Measurements from ENCODE around the gene NR3C1. TPM values are rescaled to one million over a fixed set of nuclear protein-coding genes. Genes with fewer than 3 reads are reported as not detected.

Gene NR3C1
- total and polyA plus RNA-seq, 2 of the 13 experiments (the other 11 are each of a cell fraction or from before 2014, with no cell fraction given), result 10.0 to 24.3 TPM

DNA sequence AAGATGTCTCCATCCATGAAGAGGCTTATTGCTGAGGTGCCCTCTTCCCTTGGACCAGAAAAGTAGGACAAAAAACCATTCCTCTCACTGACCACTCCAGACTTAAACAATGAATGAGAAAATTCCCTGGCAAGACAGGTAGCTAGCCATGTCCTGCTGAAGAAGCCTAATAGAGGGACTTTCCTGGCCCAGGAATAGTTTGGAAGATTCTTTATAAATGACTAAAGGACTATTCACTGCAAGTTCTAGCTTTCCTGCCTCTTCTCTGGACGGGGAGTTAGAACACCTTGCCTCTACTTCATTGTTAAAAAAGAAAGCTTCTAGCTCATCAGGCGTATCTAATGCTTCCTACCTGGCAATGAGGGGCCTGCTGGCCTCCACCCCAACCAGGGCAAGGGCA, 153.6 kb downstream of the NR3C1 start:
- POLR2A ChIA-PET, result no interaction called here
- Histone ChIP-seq H2AFZ (ENCODE audit: low read length) (no peak overlapping the region), H3K4me3 (replicated peaks in 1 of 3; ENCODE audit: insufficient read depth in 1 of 3, low read depth in 2 of 3, low read length in 3 of 3) (no peak overlapping the region), H3K4me1 (ENCODE audit: insufficient read depth, low read length) (peaks cover 17% of the 10 kb centered on the region; the same call in 1 of the 2 replicates), H3K79me2 (ENCODE audit: insufficient read depth, low read length) (no peaks in the 10 kb centered on the region), H3K27ac (ENCODE audit: extremely low read length, insufficient read depth, low read length) (no peak overlapping the region), H3K27me3 (ENCODE audit: control insufficient read depth in 1 of 2, insufficient read depth in 2 of 2, low read length in 2 of 2) (no peaks in the 10 kb centered on the region), H4K20me1 (ENCODE audit: insufficient read depth, low read length) (no peaks in the 10 kb centered on the region), H3K9ac (ENCODE audit: insufficient read depth, low read depth, low read length) (no peak overlapping the region), H3K4me2 (ENCODE audit: low read depth, low read length) (no peak overlapping the region), H3K36me3 (replicated peaks in 1 of 2; ENCODE audit: control insufficient read depth in 1 of 2, insufficient read depth in 2 of 2, low read length in 2 of 2) (no peaks in the 10 kb centered on the region), H3K9me3 (ENCODE audit: low read length) (no peaks in the 10 kb centered on the region)
- no peak for DNase-seq (ENCODE audit: low spot score)
- in situ Hi-C loops (cut with HindIII; ENCODE audit: extremely low pct_ligation_motif_present, low pct_unique_long_range_greater_than_20kb), result no loop called here
- intact Hi-C loops (cut with micrococcal nuclease; ENCODE audit: unreplicated experiment), result no loop called here
- ATAC-seq, result no peak
- no TSS peak for BruUV-seq (replicated peaks)
- TF ChIP-seq ELF3 (CRISPR knock-in tag; IDR thresholded peaks at IDR 0.05) (no peak), ZNF180 (CRISPR knock-in tag; IDR thresholded peaks at IDR 0.05; ENCODE audit: borderline replicate concordance, low read depth) (no peak), PCBP1 (IDR thresholded peaks at IDR 0.05; ENCODE audit: borderline replicate concordance, low read depth, low read length) (no peak)
- TF ChIP-seq, protein P1, sequence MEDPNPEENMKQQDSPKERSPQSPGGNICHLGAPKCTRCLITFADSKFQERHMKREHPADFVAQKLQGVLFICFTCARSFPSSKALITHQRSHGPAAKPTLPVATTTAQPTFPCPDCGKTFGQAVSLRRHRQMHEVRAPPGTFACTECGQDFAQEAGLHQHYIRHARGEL (CRISPR knock-in tag; IDR thresholded peaks at IDR 0.05), result no peak
- CTCF ChIA-PET (ENCODE audit: low intra/inter-chr PET ratio, low total read pairs), result no interaction called here
- 63% methylated on average over 2 of the region's 2 CpGs for WGBS (ENCODE audit: low lambda C conversion rate)
- no peak for FAIRE-seq

DNA sequence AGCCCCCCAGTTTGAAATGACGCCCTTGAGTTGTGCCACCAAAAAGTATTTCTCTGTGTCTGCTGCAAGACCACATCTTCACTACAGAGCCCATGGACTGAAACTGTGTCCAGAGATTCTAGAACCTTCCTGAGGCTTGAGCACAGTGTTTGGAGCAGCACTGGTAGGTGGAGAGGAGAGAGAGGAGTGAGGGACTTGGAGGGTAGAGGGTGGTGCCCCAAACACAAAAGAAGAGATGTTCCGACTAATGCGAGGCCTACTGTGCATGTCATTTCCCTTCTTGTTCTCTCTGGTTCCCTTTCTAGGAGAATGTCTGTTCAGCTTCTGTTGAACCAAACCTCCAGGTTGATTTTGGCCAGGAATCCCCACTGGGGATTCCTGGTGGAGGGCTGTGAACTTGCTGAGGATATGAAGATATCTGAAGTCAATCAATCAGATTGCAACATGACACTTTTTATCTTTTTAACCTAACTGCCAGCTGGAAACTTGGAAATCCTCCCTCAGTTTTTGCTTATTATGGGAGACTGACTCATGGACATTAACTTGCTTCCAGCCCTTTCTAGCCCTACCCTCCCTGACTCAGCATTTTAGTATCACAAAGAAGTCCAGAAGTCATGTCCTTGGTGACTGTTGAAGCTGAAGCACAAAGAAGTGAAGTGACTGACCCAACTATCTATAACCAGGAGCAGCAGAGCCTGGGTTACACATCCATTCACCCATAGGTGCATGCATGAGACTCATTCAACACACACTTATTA, 154.5 kb downstream of the NR3C1 start:
- H3K79me2 ChIP-seq (ENCODE audit: insufficient read depth, low read length), result no peaks in the 10 kb centered on the region
- 96% methylated on average over 3 of the region's 3 CpGs for WGBS (ENCODE audit: low lambda C conversion rate)
- ATAC-seq, result no peak
- no peaks in the 10 kb centered on the region for H3K27me3 ChIP-seq (ENCODE audit: control insufficient read depth in 1 of 2, insufficient read depth in 2 of 2, low read length in 2 of 2)
- no peak overlapping the region for H3K9ac ChIP-seq (ENCODE audit: insufficient read depth, low read depth, low read length)
- no peaks in the 10 kb centered on the region for H3K36me3 ChIP-seq (replicated peaks in 1 of 2; ENCODE audit: control insufficient read depth in 1 of 2, insufficient read depth in 2 of 2, low read length in 2 of 2)
- H2AFZ ChIP-seq (ENCODE audit: low read length), result no peak overlapping the region
- no peak overlapping the region for H3K4me2 ChIP-seq (ENCODE audit: low read depth, low read length)
- no peaks in the 10 kb centered on the region for H4K20me1 ChIP-seq (ENCODE audit: insufficient read depth, low read length)
- no peak for FAIRE-seq
- in situ Hi-C loops (cut with HindIII; ENCODE audit: extremely low pct_ligation_motif_present, low pct_unique_long_range_greater_than_20kb) (no loop called here), intact Hi-C loops (cut with micrococcal nuclease; ENCODE audit: unreplicated experiment) (no loop called here)
- H3K4me3 ChIP-seq (replicated peaks in 1 of 3; ENCODE audit: insufficient read depth in 1 of 3, low read depth in 2 of 3, low read length in 3 of 3), result no peak overlapping the region
- peaks cover 25% of the 10 kb centered on the region for H3K4me1 ChIP-seq (ENCODE audit: insufficient read depth, low read length)
- peak; percentile 24 for DNase-seq (ENCODE audit: low spot score)
- no peaks in the 10 kb centered on the region for H3K9me3 ChIP-seq (ENCODE audit: low read length)
- BruUV-seq (replicated peaks), result no TSS peak
- CTCF ChIA-PET (ENCODE audit: low intra/inter-chr PET ratio, low total read pairs), result no interaction called here
- H3K27ac ChIP-seq (ENCODE audit: extremely low read length, insufficient read depth, low read length), result no peak overlapping the region
- POLR2A ChIA-PET, result no interaction called here
- TF ChIP-seq NFE2 (CRISPR knock-in tag; IDR thresholded peaks at IDR 0.05), result peak; percentile 64; the same call in 1 of the 2 replicates
- TF ChIP-seq MAFF (IDR thresholded peaks at IDR 0.05; ENCODE audit: low read depth, low read length), result peak; percentile 98
- TF ChIP-seq NFE2L2 (IDR thresholded peaks at IDR 0.05; ENCODE audit: low read length), result peak; percentile 74
- TF ChIP-seq, protein P2, sequence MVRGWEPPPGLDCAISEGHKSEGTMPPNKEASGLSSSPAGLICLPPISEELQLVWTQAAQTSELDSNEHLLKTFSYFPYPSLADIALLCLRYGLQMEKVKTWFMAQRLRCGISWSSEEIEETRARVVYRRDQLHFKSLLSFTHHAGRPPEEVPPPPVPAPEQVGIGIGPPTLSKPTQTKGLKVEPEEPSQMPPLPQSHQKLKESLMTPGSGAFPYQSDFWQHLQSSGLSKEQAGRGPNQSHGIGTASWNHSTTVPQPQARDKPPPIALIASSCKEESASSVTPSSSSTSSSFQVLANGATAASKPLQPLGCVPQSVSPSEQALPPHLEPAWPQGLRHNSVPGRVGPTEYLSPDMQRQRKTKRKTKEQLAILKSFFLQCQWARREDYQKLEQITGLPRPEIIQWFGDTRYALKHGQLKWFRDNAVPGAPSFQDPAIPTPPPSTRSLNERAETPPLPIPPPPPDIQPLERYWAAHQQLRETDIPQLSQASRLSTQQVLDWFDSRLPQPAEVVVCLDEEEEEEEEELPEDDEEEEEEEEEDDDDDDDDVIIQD (CRISPR knock-in tag; IDR thresholded peaks at IDR 0.05; ENCODE audit: low read depth), result no peak
- TF ChIP-seq CEBPZ (IDR thresholded peaks at IDR 0.05; ENCODE audit: low read length), result no peak
- TF ChIP-seq MAFK (conservative IDR thresholded peaks at IDR 0.05 in 1 of 2, IDR thresholded peaks at IDR 0.05 in 1 of 2; ENCODE audit: low read length in 2 of 2), result peak; percentile 99

Data from HepG2 (cell line).